HG03095 (cell line): ENCODE results near the gene HSD17B10.
"Not testable (repeated sequence)": the region's sequence is repeated elsewhere in the genome, so short reads cannot be mapped to it uniquely, and the experiment has no call there.

Experiments
- ATAC-seq: cut with Tn5 transposase; IDR thresholded peaks from one replicate; pipeline ENCODE4 v1.9.1; 2021; ENCODE audit warnings: moderate library complexity; ENCODE audit not compliant: unreplicated experiment

HSD17B10 gene

GRCh38 chrX:53433651-53434639 is at the start of gene HSD17B10:
TSS of gene HSD17B10 (minus strand) at chrX:53434370. CDS start at chrX:53434345, 25 bp downstream.
- peak; percentile 92 for ATAC-seq

GRCh38 chrX:53483416-53483815 is 49.2 kb upstream of the HSD17B10 start:
- no peak for ATAC-seq

GRCh38 chrX:53481816-53482465 is 47.8 kb upstream of the HSD17B10 start:
- no peak for ATAC-seq

GRCh38 chrX:53481093-53481492 is 46.9 kb upstream of the HSD17B10 start:
- ATAC-seq = no peak

GRCh38 chrX:53479301-53479700 is 45.1 kb upstream of the HSD17B10 start:
- no peak for ATAC-seq

GRCh38 chrX:53476371-53476770 is 42.2 kb upstream of the HSD17B10 start:
- ATAC-seq = no peak

GRCh38 chrX:53474707-53475106 is 40.5 kb upstream of the HSD17B10 start:
- ATAC-seq = no peak

GRCh38 chrX:53471346-53471745 is 37.2 kb upstream of the HSD17B10 start:
- no peak for ATAC-seq

- ATAC-seq = not testable (repeated sequence)
Measured at GRCh38 chrX:53468659-53469058, 34.5 kb upstream of the HSD17B10 start.

- no peak for ATAC-seq
Measured at GRCh38 chrX:53458082-53458481, 23.9 kb upstream of the HSD17B10 start.

- no peak for ATAC-seq
Measured at GRCh38 chrX:53456254-53456653, 22.1 kb upstream of the HSD17B10 start.

- ATAC-seq = no peak
Measured at GRCh38 chrX:53452812-53453211, 18.6 kb upstream of the HSD17B10 start.

- no peak for ATAC-seq
Measured at GRCh38 chrX:53449632-53450031, 15.5 kb upstream of the HSD17B10 start.

- no peak for ATAC-seq
Measured at GRCh38 chrX:53447441-53447840, 13.3 kb upstream of the HSD17B10 start.

- ATAC-seq = no peak
Measured at GRCh38 chrX:53445977-53446376, 11.8 kb upstream of the HSD17B10 start.

- ATAC-seq = no peak
Measured at GRCh38 chrX:53442322-53442631, 8.1 kb upstream of the HSD17B10 start.

GRCh38 chrX:53441531-53442321 is 7.6 kb upstream of the HSD17B10 start:
- peak; percentile 62 for ATAC-seq

- ATAC-seq = no peak
Measured at GRCh38 chrX:53440621-53441517, 6.7 kb upstream of the HSD17B10 start.

- ATAC-seq = no peak
Measured at GRCh38 chrX:53440101-53440500, 5.9 kb upstream of the HSD17B10 start.

GRCh38 chrX:53438832-53439230 is 4.7 kb upstream of the HSD17B10 start:
- no peak for ATAC-seq
